ENCODE measurements around the gene TSTD1.

Gene TSTD1, protein sequence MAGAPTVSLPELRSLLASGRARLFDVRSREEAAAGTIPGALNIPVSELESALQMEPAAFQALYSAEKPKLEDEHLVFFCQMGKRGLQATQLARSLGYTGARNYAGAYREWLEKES

DNA sequence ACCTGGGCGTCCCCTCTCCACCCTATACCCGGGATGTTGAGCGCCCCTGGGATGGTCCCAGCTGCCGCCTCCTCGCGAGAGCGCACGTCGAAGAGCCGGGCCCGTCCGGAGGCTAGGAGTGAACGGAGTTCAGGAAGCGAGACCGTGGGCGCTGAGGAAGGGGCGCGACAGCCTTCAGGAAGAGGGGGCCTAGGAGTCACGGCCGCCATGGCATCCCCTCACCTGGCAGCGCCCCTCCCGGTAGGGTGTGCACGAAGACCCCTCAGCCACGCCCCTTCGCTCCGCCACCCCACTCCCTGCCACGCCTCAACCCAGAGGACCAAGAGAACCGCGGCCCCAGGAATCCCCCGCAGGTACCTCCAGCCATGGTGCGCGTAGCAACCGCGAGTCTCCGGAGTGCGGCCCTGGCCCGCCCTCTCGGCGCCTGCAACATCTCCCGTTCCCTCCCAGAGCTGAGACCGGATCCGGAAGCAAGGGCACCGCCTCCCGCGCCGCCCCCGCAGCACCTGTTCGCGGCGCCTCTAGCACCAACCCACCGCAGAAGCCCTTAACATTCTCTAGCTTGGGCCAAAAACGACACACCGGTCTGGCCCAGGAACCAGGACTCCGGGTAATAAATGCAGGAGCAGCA is at the start of gene TSTD1:
TSTD1 (minus strand) TSS at position 442 of the 631 bp plus-strand sequence; CDS start at position 367, 75 bp downstream.
- DNase-seq (ENCODE audit: low read depth in 2 of 2, low spot score in 1 of 2), result peak; percentile 35 to 65

GRCh38 chr1:161086457-161086856 is 47.7 kb upstream of the TSTD1 start:
- DNase-seq (ENCODE audit: low read depth in 2 of 2, low spot score in 1 of 2), result no peak

- DNase-seq (ENCODE audit: low read depth in 2 of 2, low spot score in 1 of 2), result no peak
Observed at GRCh38 chr1:161085165-161085564, 46.4 kb upstream of the TSTD1 start.

- DNase-seq (ENCODE audit: low read depth in 2 of 2, low spot score in 1 of 2), result no peak
Observed at GRCh38 chr1:161084597-161084988, 45.8 kb upstream of the TSTD1 start.

DNA sequence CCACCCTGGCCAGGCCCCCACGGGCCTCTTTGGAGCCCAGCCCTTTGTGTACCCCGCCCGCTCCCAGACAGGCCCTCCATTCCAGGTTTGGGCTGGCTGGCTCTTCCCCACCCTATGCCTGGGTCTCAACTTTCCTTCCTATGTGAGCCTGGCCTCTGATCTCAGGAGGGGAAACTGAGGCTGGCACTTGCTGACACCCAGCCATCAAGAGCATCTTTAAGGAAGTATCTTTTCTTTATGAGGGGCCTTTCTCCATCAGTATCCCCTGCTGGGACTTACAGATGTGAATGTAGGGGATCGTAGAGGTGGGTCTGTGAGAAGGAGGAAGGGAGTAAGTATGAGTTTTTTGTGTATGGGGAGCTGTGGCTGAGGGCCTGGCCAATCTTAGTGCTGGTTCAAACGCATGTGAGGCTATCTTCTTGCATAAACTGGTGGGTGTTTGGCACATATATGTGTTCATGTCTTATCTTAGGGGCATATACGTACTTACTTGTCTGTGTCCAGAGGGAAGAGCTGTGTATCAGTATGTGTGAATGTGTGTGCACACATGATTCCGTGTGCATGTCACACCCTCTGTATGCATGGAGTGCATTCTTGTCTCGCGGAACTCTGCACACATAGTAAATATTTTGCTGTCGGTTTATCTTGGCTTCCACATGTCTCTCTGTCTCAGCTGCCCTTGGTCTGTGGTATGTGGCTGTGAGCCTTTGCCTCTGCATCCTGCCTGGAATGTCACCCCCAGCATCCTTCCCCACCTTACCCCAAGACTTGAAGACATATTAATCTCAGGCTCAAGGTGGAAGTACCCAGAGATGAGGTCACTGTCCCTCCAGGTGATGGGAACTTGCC is 45.2 kb upstream of the TSTD1 start:
- DNase-seq (ENCODE audit: low read depth in 2 of 2, low spot score in 1 of 2), result no peak

- no peak for DNase-seq (ENCODE audit: low read depth in 2 of 2, low spot score in 1 of 2)
Observed at GRCh38 chr1:161082996-161083747, 44.4 kb upstream of the TSTD1 start.

DNA sequence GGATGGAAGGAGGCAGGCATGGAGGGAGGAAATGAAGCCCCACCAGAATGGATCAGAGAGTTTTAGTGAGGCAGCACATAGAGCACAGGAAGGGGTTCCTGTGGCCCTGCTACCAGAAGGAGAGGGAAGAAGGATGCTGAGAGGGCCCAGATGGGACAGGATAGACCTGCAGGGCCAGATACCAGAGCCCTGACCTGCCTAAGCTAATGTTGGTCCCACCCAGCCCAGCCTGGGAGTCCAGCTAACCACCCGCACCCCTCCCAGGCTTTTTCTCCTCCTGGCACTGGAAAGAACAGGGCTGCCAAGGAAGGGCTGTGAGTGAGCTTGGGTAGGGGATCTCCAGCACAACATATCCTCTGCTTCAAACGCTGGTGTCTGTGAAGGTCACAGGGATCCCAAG is 43.7 kb upstream of the TSTD1 start:
- no peak for DNase-seq (ENCODE audit: low read depth in 2 of 2, low spot score in 1 of 2)

DNA sequence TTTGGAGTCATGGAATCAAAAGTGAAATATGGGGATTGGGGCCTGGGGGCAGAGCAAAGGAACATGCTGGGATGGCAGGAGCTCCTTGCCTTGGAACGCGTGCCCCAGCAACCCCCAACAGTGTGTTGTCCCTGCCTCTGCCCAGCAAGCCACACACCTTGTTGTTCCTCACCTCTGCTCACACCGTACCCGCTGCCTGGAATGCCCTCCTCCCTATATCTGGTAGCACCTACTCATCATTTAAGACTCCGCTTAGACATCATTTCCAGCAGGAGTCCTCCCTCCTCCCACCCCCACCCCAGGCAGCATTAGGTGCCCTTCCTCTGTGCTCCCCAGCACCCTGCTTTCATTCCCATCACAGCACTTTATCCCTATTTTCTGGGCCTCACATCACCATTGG is 42.8 kb upstream of the TSTD1 start:
- DNase-seq (ENCODE audit: low read depth in 2 of 2, low spot score in 1 of 2), result no peak

GRCh38 chr1:161080441-161081405 is 42.0 kb upstream of the TSTD1 start:
- no peak for DNase-seq (ENCODE audit: low read depth in 2 of 2, low spot score in 1 of 2)

DNA sequence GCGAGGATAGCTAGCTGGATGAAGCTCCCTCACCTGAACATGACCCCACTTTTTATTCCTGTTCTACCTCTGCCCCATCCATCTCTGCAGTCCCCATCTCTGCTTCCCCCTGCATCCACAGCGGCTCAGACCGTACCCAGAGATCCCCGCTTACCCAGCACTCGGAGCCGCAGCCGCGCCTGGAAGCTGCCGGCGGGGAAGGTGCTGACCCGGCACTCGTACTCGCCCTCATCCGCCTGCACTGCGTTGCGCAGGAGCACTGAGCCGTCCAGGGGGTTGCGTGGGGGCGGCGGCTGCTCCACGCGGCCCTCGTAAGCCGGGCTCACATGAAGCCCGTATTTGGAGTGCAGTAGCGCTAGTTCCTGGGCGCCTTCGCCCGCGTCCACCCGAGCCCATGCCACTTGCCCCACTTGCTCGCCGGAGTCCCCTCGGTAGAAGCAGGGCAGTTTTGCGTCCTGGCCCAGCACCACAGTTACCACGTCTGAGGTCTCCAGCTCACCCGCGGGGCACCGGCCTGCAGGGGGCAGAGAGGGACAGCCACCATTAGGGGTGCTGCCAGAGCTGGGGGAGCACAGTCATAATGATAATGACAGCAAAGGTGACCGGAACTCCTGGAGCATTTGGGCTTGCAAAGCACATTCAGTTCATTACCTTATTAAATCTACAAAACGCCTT is 40.8 kb upstream of the TSTD1 start:
- DNase-seq (ENCODE audit: low read depth in 2 of 2, low spot score in 1 of 2), result no peak

GRCh38 chr1:161077426-161077825 is 38.7 kb upstream of the TSTD1 start:
- no peak for DNase-seq (ENCODE audit: low read depth in 2 of 2, low spot score in 1 of 2)

DNA sequence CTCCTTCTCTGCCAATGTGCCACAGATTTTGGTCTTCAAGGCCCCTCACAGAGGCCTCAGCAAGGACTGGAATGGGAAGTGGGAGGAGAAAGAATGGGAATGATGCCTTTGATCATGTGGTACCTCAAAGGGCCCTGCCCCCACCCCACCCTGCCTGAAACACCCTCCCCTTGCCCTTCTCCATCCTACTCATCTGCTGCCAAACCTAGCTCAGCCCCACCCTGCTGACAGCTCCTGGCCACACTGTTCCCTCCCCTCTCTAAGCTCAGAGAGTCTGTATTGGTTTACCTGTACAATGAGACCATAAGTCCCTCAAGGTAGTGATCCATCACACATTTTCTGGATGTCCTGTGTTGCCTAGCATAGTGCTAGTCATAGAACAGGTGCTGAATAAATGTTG is 37.6 kb upstream of the TSTD1 start:
- no peak for DNase-seq (ENCODE audit: low read depth in 2 of 2, low spot score in 1 of 2)

DNA sequence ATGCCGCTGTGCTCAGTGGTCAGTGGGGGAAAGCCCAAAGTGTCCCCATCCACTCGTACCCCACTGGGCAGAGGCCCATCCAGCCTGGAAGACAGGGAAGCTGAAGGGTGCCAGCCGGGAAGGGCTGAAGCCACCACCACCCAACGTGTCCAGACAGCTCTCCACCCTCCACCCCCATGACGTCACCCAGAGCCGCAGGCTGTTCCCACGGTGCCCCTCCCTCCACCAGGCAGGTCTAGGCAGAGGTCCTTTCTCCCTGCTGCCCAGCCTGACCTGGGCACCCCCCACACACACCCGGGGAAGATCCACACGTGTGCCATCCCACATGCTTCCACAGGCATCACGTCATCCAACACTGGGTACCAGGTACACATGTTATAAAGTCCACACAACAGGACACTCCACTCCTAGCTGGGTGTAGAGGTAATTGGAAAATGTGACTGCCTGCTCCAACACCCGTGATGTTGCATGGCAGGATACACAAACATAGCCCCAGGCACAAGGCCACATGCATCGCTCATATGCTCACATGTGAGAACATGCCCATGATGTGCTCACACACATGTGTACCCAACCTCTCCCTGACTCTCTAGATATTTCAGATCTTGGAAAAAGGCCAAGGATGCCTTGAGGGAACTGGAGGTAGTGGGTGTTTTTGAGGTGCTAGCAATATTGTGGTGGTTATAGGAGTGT is 36.1 kb upstream of the TSTD1 start:
- DNase-seq (ENCODE audit: low read depth in 2 of 2, low spot score in 1 of 2), result no peak

DNA sequence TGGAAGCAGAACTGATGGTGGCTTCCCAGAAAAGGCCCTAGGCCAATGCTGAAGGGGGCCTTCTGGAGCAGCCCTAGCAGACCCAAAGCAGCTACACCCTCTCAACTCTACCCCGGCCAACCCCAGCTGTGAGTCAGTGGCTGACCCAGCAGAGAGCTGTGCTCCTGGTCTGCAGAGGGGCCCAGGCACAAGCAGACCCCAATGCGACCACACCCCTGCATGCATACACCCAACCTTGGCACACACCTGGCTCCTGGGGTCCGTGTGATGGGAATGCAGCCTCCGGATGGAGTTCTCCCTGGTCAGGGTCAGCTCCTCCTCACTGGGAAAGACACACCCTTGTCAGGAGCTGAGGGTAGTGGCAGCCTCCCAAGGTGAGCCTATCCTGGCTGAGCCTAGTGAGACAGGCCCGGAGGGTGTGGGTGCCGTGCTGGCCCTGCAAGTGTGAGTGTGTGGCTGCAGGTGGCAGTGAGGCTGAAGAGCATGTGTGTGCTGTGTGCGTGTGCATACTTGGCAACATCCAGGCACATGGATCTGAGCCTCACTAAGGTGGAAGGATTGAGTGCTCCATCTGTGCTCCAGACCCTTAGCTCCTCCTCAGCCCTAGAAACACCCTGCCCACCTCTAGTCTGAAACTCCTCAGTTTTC is 34.8 kb upstream of the TSTD1 start:
- no peak for DNase-seq (ENCODE audit: low read depth in 2 of 2, low spot score in 1 of 2)

- DNase-seq (ENCODE audit: low read depth in 2 of 2, low spot score in 1 of 2), result no peak
Observed at GRCh38 chr1:161072751-161073449, 34.1 kb upstream of the TSTD1 start.

GRCh38 chr1:161071886-161072371 is 33.2 kb upstream of the TSTD1 start:
- peak in 1 of 2 donors; percentile 34 for DNase-seq (ENCODE audit: low read depth in 2 of 2, low spot score in 1 of 2)

DNA sequence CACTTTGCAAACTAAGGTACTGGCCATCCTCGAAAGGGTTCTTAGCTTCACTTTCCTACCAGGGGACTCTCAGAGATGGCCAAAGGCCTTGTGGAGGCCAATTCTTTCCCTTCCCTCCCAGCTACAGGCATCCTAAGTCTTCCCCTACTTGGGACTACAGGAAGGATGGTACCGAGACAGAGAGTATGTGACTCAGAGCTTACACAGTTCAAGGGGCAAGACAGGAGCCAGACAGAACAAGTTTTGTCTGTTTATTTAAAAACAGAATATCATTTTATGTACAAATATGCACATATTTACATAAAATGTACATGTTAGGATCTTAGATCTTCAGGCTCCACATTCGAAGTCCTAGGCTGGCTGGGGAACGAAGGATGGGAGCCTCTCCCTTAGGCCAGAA is 32.0 kb upstream of the TSTD1 start:
- DNase-seq (ENCODE audit: low read depth in 2 of 2, low spot score in 1 of 2), result no peak

- DNase-seq (ENCODE audit: low read depth in 2 of 2, low spot score in 1 of 2), result peak; percentile 54 to 67
Observed at GRCh38 chr1:161069731-161070270, 31.0 kb upstream of the TSTD1 start, which contains the start of gene ARHGAP30. Gene ARHGAP30 (minus strand): TSS chr1:161069891. CDS start chr1:161069624, 267 bp downstream.
